Activated CD8-positive, alpha-beta memory T cell treated with anti-CD3 and anti-CD28 coated beads for 24 hours (primary cell): Measurements from ENCODE around the gene SLC6A3.
"Not testable (repeated sequence)": the region's sequence is repeated elsewhere in the genome, so short reads cannot be mapped to it uniquely, and the experiment has no call there.

Source experiments
- DNase-seq: peaks from one replicate; pipeline ENCODE4 v3.0.0-alpha.2; 2020

The SLC6A3 gene

GRCh38 chr5:1385395-1386273, 59.6 kb downstream of the SLC6A3 start:
- peak; percentile 95 for DNase-seq

- no peak for DNase-seq
Observed at GRCh38 chr5:1384521-1384920, 60.7 kb downstream of the SLC6A3 start.

- no peak for DNase-seq
Observed at GRCh38 chr5:1383886-1384401, 61.3 kb downstream of the SLC6A3 start.

- no peak for DNase-seq
Observed at GRCh38 chr5:1383344-1383743, 61.9 kb downstream of the SLC6A3 start.

- DNase-seq: no peak
Observed at GRCh38 chr5:1382248-1382700, 63.0 kb downstream of the SLC6A3 start.

GRCh38 chr5:1381370-1382247, 63.6 kb downstream of the SLC6A3 start:
- no peak for DNase-seq

GRCh38 chr5:1380910-1381309, 64.3 kb downstream of the SLC6A3 start:
- no peak for DNase-seq

GRCh38 chr5:1380011-1380817, 65.0 kb downstream of the SLC6A3 start:
- peak; percentile 86 for DNase-seq

GRCh38 chr5:1378866-1379659, 66.2 kb downstream of the SLC6A3 start:
- DNase-seq: no peak

- no peak for DNase-seq
Observed at GRCh38 chr5:1378096-1378495, 67.1 kb downstream of the SLC6A3 start.

GRCh38 chr5:1376981-1377380, 68.3 kb downstream of the SLC6A3 start:
- no peak for DNase-seq

GRCh38 chr5:1375871-1376810, 69.1 kb downstream of the SLC6A3 start:
- no peak for DNase-seq

GRCh38 chr5:1374679-1375055, 70.6 kb downstream of the SLC6A3 start:
- no peak for DNase-seq

- no peak for DNase-seq
Observed at GRCh38 chr5:1374030-1374678, 71.1 kb downstream of the SLC6A3 start.

GRCh38 chr5:1371972-1372342, 73.3 kb downstream of the SLC6A3 start:
- DNase-seq: not testable (repeated sequence)

GRCh38 chr5:1371218-1371971, 73.8 kb downstream of the SLC6A3 start:
- no peak for DNase-seq

GRCh38 chr5:1370006-1370405, 75.2 kb downstream of the SLC6A3 start:
- DNase-seq: no peak

GRCh38 chr5:1368756-1369155, 76.5 kb downstream of the SLC6A3 start:
- no peak for DNase-seq

GRCh38 chr5:1368236-1368635, 77.0 kb downstream of the SLC6A3 start:
- no peak for DNase-seq
